ENCODE measurements around the gene FAM114A2.

Gene FAM114A2

DNA sequence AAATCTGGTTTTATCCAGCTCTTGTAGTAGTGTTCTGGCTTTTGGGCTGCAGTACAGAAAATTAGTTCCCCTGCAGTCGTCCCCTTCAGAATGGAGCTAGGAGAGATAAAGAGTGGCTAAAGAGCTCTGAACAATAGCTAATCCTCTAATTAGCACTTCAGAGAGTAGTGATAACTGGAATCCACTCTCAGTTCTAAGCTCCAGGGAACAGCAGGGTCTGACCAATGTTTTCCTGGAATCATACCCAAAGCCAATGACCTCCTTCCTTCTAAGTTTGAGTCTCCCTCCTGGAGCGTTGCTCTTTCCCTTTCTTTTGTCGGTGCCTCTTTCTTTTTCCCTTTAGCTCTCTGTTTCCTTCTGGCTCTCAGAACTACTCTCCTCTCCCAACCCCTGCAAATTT is 47.4 kb upstream of the FAM114A2 start:
- Histone ChIP-seq H3K9ac (ENCODE audit: low read depth, low read length) (no peak overlapping the region), H3K4me2 (ENCODE audit: insufficient read depth, low read length) (no peak overlapping the region), H3K9me3 (ENCODE audit: insufficient read depth, low read length, severe bottlenecking) (no peaks in the 10 kb centered on the region), H3K27me3 (ENCODE audit: insufficient read depth, low read length, poor library complexity) (no peaks in the 10 kb centered on the region), H4K20me1 (ENCODE audit: insufficient read depth, low read length) (no peaks in the 10 kb centered on the region), H3K4me1 (ENCODE audit: insufficient read depth, low read length) (no peaks in the 10 kb centered on the region), H3K79me2 (ENCODE audit: insufficient read depth, low read length) (no peaks in the 10 kb centered on the region), H3K4me3 (ENCODE audit: low read depth in 1 of 2, low read length in 2 of 2) (no peak overlapping the region), H3K27ac (ENCODE audit: low read length) (no peak overlapping the region), H2AFZ (ENCODE audit: low read depth, low read length) (no peak overlapping the region), H3K36me3 (ENCODE audit: insufficient read depth, low read length) (no peaks in the 10 kb centered on the region)
- ATAC-seq (ENCODE audit: insufficient read depth, low read depth) (no peak), DNase-seq (no peak)
- no peak for TF ChIP-seq EZH2 (IDR thresholded peaks at IDR 0.05; ENCODE audit: borderline replicate concordance, low read depth, low read length, severe bottlenecking)
- TF ChIP-seq, protein P1, sequence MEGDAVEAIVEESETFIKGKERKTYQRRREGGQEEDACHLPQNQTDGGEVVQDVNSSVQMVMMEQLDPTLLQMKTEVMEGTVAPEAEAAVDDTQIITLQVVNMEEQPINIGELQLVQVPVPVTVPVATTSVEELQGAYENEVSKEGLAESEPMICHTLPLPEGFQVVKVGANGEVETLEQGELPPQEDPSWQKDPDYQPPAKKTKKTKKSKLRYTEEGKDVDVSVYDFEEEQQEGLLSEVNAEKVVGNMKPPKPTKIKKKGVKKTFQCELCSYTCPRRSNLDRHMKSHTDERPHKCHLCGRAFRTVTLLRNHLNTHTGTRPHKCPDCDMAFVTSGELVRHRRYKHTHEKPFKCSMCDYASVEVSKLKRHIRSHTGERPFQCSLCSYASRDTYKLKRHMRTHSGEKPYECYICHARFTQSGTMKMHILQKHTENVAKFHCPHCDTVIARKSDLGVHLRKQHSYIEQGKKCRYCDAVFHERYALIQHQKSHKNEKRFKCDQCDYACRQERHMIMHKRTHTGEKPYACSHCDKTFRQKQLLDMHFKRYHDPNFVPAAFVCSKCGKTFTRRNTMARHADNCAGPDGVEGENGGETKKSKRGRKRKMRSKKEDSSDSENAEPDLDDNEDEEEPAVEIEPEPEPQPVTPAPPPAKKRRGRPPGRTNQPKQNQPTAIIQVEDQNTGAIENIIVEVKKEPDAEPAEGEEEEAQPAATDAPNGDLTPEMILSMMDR (IDR thresholded peaks at IDR 0.05; ENCODE audit: borderline replicate concordance, extremely low read depth, low read length, poor library complexity, severe bottlenecking), result no peak

GRCh38 chr5:154084062-154084639 is 45.4 kb upstream of the FAM114A2 start:
- DNase-seq, result no peak
- H3K27ac ChIP-seq (ENCODE audit: low read length), result no peak overlapping the region

DNA sequence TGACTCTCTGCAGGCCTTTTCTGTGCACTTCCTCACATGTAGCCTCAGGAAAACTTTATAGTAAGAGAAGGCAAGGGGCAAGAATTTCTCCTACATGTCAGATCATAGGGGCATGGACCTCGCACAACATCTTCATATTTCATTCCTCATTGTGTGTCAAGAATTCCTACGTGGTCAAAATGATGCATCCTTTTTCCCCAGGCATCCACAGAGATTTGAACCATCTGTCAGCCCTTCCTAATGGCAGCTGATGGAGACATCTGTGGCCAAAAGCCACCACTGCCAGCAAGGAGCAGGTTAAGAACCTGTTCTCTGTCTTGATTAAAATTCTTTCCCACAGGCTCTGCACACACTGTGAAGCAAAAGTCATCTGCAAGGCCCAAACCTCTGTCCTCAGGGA is 42.5 kb upstream of the FAM114A2 start:
- peaks cover 7% of the 10 kb centered on the region; the same call in 1 of the 2 replicates for H3K4me1 ChIP-seq (ENCODE audit: insufficient read depth, low read length)
- no peak overlapping the region for H3K4me3 ChIP-seq (ENCODE audit: low read depth in 1 of 2, low read length in 2 of 2)
- no peaks in the 10 kb centered on the region for H3K36me3 ChIP-seq (ENCODE audit: insufficient read depth, low read length)
- no peaks in the 10 kb centered on the region for H3K79me2 ChIP-seq (ENCODE audit: insufficient read depth, low read length)
- H3K9ac ChIP-seq (ENCODE audit: low read depth, low read length), result no peak overlapping the region
- ATAC-seq (ENCODE audit: insufficient read depth, low read depth), result no peak
- no peak overlapping the region for H3K4me2 ChIP-seq (ENCODE audit: insufficient read depth, low read length)
- TF ChIP-seq EZH2 (IDR thresholded peaks at IDR 0.05; ENCODE audit: borderline replicate concordance, low read depth, low read length, severe bottlenecking), result no peak
- TF ChIP-seq, protein P1 (IDR thresholded peaks at IDR 0.05; ENCODE audit: borderline replicate concordance, extremely low read depth, low read length, poor library complexity, severe bottlenecking), result no peak
- H4K20me1 ChIP-seq (ENCODE audit: insufficient read depth, low read length), result no peaks in the 10 kb centered on the region
- H3K27me3 ChIP-seq (ENCODE audit: insufficient read depth, low read length, poor library complexity), result no peaks in the 10 kb centered on the region
- no peaks in the 10 kb centered on the region for H3K9me3 ChIP-seq (ENCODE audit: insufficient read depth, low read length, severe bottlenecking)
- no peak overlapping the region for H2AFZ ChIP-seq (ENCODE audit: low read depth, low read length)
- DNase-seq, result no peak
- H3K27ac ChIP-seq (ENCODE audit: low read length), result no peak overlapping the region

More at GRCh38 chr5:154084062-154084639, 45.4 kb upstream of the FAM114A2 start:
- H3K27me3 ChIP-seq (ENCODE audit: insufficient read depth, low read length, poor library complexity), result no peaks in the 10 kb centered on the region
- no peak for ATAC-seq (ENCODE audit: insufficient read depth, low read depth)
- no peaks in the 10 kb centered on the region for H4K20me1 ChIP-seq (ENCODE audit: insufficient read depth, low read length)
- no peaks in the 10 kb centered on the region for H3K79me2 ChIP-seq (ENCODE audit: insufficient read depth, low read length)
- no peaks in the 10 kb centered on the region for H3K4me1 ChIP-seq (ENCODE audit: insufficient read depth, low read length)
- H3K9me3 ChIP-seq (ENCODE audit: insufficient read depth, low read length, severe bottlenecking), result no peaks in the 10 kb centered on the region
- H3K4me3 ChIP-seq (ENCODE audit: low read depth in 1 of 2, low read length in 2 of 2), result no peak overlapping the region
- no peak overlapping the region for H3K4me2 ChIP-seq (ENCODE audit: insufficient read depth, low read length)
- no peaks in the 10 kb centered on the region for H3K36me3 ChIP-seq (ENCODE audit: insufficient read depth, low read length)
- no peak overlapping the region for H3K9ac ChIP-seq (ENCODE audit: low read depth, low read length)
- no peak overlapping the region for H2AFZ ChIP-seq (ENCODE audit: low read depth, low read length)
- no peak for TF ChIP-seq EZH2 (IDR thresholded peaks at IDR 0.05; ENCODE audit: borderline replicate concordance, low read depth, low read length, severe bottlenecking)
- TF ChIP-seq, protein P1 (IDR thresholded peaks at IDR 0.05; ENCODE audit: borderline replicate concordance, extremely low read depth, low read length, poor library complexity, severe bottlenecking), result no peak
